Activated CD4-positive, alpha-beta memory T cell treated with anti-CD3 and anti-CD28 coated beads, Interleukin-2, amount 10 ng/mL, durations not matched to agents 7 days and 5 days (primary cell): ENCODE measurements around the gene WHRN. TPM values are rescaled to one million over a fixed set of nuclear protein-coding genes. Genes with fewer than 3 reads are reported as not detected.
A peak's percentile ranks its signal among the peaks of the same experiment; 100 is the strongest.

Experiments
- CTCF ChIA-PET: fragments of 350-600 bp; sonication (Branson Sonifier 250); formaldehyde crosslinking; loops from one replicate; lab custom pipeline; 2021; ENCODE audit warnings: antibody characterized with exemption, inconsistent platforms; lab: Charles Lee
- POLR2A ChIA-PET: fragments of 350-600 bp; sonication (Branson Sonifier 250); formaldehyde crosslinking; loops from one replicate; lab custom pipeline; 2021; ENCODE audit warnings: antibody characterized with exemption; lab: Charles Lee
- DNase-seq: peaks from one replicate; pipeline ENCODE4 v3.0.0-alpha.2; 2020
- H3K27ac Mint-ChIP-seq: one replicate; pipeline ENCODE4 v1.8.0; 2021; ENCODE audit warnings: mild to moderate bottlenecking, mixed read lengths
- H3K27me3 Mint-ChIP-seq: one replicate; pipeline ENCODE4 v1.8.0; 2021; ENCODE audit warnings: mixed read lengths
- H3K36me3 Mint-ChIP-seq: one replicate; pipeline ENCODE4 v1.8.0; 2021; ENCODE audit warnings: low read depth, mixed read lengths
- H3K4me1 Mint-ChIP-seq: one replicate; pipeline ENCODE4 v1.8.0; 2021; ENCODE audit warnings: mixed read lengths
- H3K4me3 Mint-ChIP-seq: one replicate; pipeline ENCODE4 v1.8.0; 2021; ENCODE audit warnings: mild to moderate bottlenecking, mixed read lengths
- H3K9me3 Mint-ChIP-seq: one replicate; pipeline ENCODE4 v1.8.0; 2021; ENCODE audit warnings: mixed read lengths
- total RNA-seq, 2 experiments: library from RNA; stranded (reverse); gene quantifications; one replicate each; pipeline ENCODE4 v1.2.3, GENCODE V29; 2021

WHRN gene
- total RNA-seq, 2 experiments from 2014 or later = 4.5 to 4.8 TPM

- Mint-ChIP-seq H3K4me3 (no peak overlapping the region), H3K36me3 (no peaks in the 10 kb centered on the region), H3K4me1 (no peaks in the 10 kb centered on the region), H3K27ac (no peak overlapping the region), H3K27me3 (no peaks in the 10 kb centered on the region), H3K9me3 (no peaks in the 10 kb centered on the region)
- no peak for DNase-seq
- ChIA-PET CTCF (no interaction called here), POLR2A (no interaction called here)
Measured at GRCh38 chr9:114464281-114465051, 40.8 kb downstream of the WHRN start.

DNA sequence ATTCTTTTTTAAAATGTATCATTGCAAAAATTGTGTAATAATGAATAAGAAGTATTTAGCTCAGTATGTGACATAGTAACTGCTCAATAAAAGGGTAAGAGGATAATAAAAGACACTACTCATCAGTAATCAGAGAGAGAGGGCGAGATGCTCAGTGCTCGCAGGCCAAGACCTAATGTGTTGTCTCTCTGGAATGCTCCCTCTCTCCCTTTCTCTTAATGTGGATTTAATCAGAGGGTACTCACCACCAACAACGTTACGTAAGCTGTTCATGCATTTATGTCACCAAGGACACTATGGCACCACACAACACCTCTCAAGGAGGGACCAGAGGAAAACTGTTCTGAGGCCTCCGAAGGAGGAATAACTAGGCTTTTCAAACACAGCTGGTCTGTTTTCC, 42.5 kb downstream of the WHRN start:
- ChIA-PET POLR2A (no interaction called here), CTCF (interaction anchor here (1.1 to 1.9 kb wide), 3 partner anchors 57 to 191 kb away, joined by 4 to 5 read pairs (median 4); no protein-coding TSS in a partner anchor)
- no peak overlapping the region for H3K4me3 Mint-ChIP-seq
- no peak for DNase-seq
- no peak overlapping the region for H3K27ac Mint-ChIP-seq
- no peaks in the 10 kb centered on the region for H3K36me3 Mint-ChIP-seq
- H3K27me3 Mint-ChIP-seq = no peaks in the 10 kb centered on the region
- no peaks in the 10 kb centered on the region for H3K9me3 Mint-ChIP-seq
- H3K4me1 Mint-ChIP-seq = no peaks in the 10 kb centered on the region

DNA sequence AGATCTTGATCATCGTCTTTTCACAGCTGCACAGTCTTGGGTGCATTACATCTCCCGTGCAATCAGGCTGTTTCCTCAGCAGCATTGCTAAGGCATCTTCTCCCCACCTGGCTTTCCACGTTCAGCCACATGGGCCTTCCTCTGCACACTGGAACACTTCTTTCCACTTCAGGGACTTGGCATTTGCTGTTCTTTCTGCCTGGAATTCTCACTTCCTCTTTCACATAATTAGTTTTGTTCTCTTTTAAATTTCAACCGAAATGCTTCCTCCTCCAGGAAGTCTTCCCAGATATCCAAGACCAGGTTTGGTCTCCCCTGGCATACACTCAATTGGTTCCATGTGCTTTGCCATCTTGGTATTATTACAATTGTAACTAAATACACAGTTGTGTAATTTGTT, 43.8 kb downstream of the WHRN start:
- ChIA-PET CTCF (interaction anchor here (1.6 to 1.9 kb wide), 2 partner anchors 77 to 192 kb away, joined by 4 read pairs; no protein-coding TSS in a partner anchor), POLR2A (no interaction called here)
- no peak overlapping the region for H3K27ac Mint-ChIP-seq
- no peaks in the 10 kb centered on the region for H3K36me3 Mint-ChIP-seq
- no peaks in the 10 kb centered on the region for H3K4me1 Mint-ChIP-seq
- H3K4me3 Mint-ChIP-seq = no peak overlapping the region
- no peak for DNase-seq
- no peaks in the 10 kb centered on the region for H3K9me3 Mint-ChIP-seq
- no peaks in the 10 kb centered on the region for H3K27me3 Mint-ChIP-seq

- no peak overlapping the region for H3K27ac Mint-ChIP-seq
- H3K9me3 Mint-ChIP-seq = no peaks in the 10 kb centered on the region
- POLR2A ChIA-PET = no interaction called here
- H3K36me3 Mint-ChIP-seq = no peaks in the 10 kb centered on the region
- no peak for DNase-seq
- no peaks in the 10 kb centered on the region for H3K4me1 Mint-ChIP-seq
- peaks cover 4% of the 10 kb centered on the region for H3K27me3 Mint-ChIP-seq
- CTCF ChIA-PET = interaction anchor here (1.0 kb wide), 1 partner anchor 193 kb away, joined by 3 read pairs; no protein-coding TSS in a partner anchor
- H3K4me3 Mint-ChIP-seq = no peak overlapping the region
Measured at GRCh38 chr9:114460513-114461199, 44.6 kb downstream of the WHRN start.

DNA sequence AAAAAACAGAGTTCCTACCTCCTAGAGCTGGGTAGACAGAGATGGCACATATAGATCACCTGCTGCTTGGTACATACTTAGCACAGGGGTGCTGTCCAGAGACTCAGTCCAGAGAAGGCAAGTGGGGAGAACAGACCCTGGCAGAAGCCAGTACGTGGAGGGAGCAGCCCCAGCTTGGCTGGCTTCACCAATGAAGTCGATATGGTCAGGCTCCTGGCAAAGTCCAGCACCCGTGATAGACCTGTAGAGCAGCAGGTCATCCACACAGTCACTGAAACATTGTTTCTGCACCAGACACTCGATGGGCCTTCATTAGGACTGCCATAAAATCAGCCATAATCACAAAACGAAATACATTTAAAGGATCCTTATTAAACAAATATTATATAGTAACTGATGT, 45.8 kb downstream of the WHRN start:
- Mint-ChIP-seq H3K36me3 (no peaks in the 10 kb centered on the region), H3K27ac (no peak overlapping the region), H3K4me1 (no peaks in the 10 kb centered on the region), H3K4me3 (no peak overlapping the region), H3K9me3 (no peaks in the 10 kb centered on the region), H3K27me3 (peaks cover 6% of the 10 kb centered on the region)
- ChIA-PET CTCF (no interaction called here), POLR2A (no interaction called here)
- DNase-seq = no peak

DNA sequence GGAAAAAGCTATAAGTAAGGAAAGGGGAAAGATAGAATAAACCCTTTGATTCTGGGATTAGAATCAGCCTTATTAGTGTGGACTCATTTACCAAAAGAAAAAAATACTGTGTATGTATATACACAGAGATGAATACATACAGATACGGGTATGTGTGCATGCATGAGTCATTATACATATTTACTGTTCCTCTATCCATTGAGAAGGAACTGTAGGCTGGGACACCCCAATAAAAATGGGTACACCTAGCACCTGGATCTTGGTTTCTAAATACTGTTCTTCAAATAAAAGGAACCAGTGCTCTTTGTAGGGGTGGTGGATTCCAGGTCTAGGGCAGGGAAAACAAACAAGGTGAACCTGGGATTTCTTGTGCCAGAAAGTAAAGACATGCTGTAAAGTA, 48.3 kb downstream of the WHRN start:
- CTCF ChIA-PET = no interaction called here

DNA sequence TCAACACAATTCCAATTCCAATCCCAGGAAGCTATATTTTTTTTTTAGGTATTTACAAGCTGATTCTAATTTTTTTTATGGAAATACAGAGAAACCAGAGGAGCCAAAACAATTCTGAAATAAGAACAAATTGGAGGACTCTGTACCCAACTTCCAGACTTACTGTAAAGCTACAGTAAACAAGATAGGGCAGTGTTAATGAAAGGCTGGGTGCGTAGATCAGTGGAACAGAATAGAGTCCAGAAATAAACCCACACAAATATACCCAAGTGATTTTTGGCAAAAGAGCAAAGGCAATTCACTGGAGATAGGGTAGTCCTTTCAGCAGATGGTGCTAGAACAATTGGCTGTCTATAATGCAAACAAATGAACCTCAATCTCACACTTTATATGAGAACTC, 50.6 kb downstream of the WHRN start:
- POLR2A ChIA-PET = no interaction called here
- no peak for DNase-seq
- H3K36me3 Mint-ChIP-seq = no peaks in the 10 kb centered on the region
- H3K4me1 Mint-ChIP-seq = peaks cover 19% of the 10 kb centered on the region
- H3K27me3 Mint-ChIP-seq = peaks cover 7% of the 10 kb centered on the region
- CTCF ChIA-PET = interaction anchor here (1.6 to 2.0 kb wide), 2 partner anchors 49 to 199 kb away, joined by 7 read pairs; no protein-coding TSS in a partner anchor
- peaks cover 3% of the 10 kb centered on the region for H3K9me3 Mint-ChIP-seq
- H3K4me3 Mint-ChIP-seq = no peak overlapping the region
- no peak overlapping the region for H3K27ac Mint-ChIP-seq

More for the DNA sequence above, 48.3 kb downstream of the WHRN start:
- Mint-ChIP-seq H3K27ac (no peak overlapping the region), H3K4me1 (peaks cover 12% of the 10 kb centered on the region), H3K27me3 (peaks cover 7% of the 10 kb centered on the region), H3K9me3 (peaks cover 3% of the 10 kb centered on the region), H3K36me3 (no peaks in the 10 kb centered on the region), H3K4me3 (no peak overlapping the region)
- POLR2A ChIA-PET = no interaction called here
- DNase-seq = no peak

- Mint-ChIP-seq H3K9me3 (peaks cover 3% of the 10 kb centered on the region), H3K27ac (peak overlapping the region; percentile 50), H3K4me1 (peaks cover 19% of the 10 kb centered on the region), H3K4me3 (no peak overlapping the region), H3K27me3 (peaks cover 7% of the 10 kb centered on the region), H3K36me3 (no peaks in the 10 kb centered on the region)
- no peak for DNase-seq
- POLR2A ChIA-PET = interaction anchor here (1.1 kb wide), 1 partner anchor 50 kb away, joined by 3 read pairs; no protein-coding TSS in a partner anchor
- CTCF ChIA-PET = interaction anchor here (2.0 kb wide), 1 partner anchor 201 kb away, joined by 7 read pairs; no protein-coding TSS in a partner anchor
Measured at GRCh38 chr9:114452219-114453165, 52.8 kb downstream of the WHRN start.

GRCh38 chr9:114451707-114452031, 53.6 kb downstream of the WHRN start:
- no peaks in the 10 kb centered on the region for H3K36me3 Mint-ChIP-seq
- CTCF ChIA-PET = interaction anchor here (1.3 kb wide), 1 partner anchor 36 kb away, joined by 3 read pairs; no protein-coding TSS in a partner anchor
- no peak overlapping the region for H3K27ac Mint-ChIP-seq
- no peak overlapping the region for H3K4me3 Mint-ChIP-seq
- DNase-seq = no peak
- peaks cover 19% of the 10 kb centered on the region for H3K4me1 Mint-ChIP-seq
- peaks cover 7% of the 10 kb centered on the region for H3K27me3 Mint-ChIP-seq
- H3K9me3 Mint-ChIP-seq = peaks cover 3% of the 10 kb centered on the region
- POLR2A ChIA-PET = interaction anchor here (1.1 kb wide), 1 partner anchor 50 kb away, joined by 3 read pairs; no protein-coding TSS in a partner anchor

- POLR2A ChIA-PET = no interaction called here
Measured at GRCh38 chr9:114450833-114451706, 54.2 kb downstream of the WHRN start.

GRCh38 chr9:114450181-114450580, 55.1 kb downstream of the WHRN start:
- DNase-seq = no peak
- Mint-ChIP-seq H3K27me3 (peaks cover 3% of the 10 kb centered on the region), H3K27ac (no peak overlapping the region), H3K4me1 (peaks cover 19% of the 10 kb centered on the region), H3K9me3 (peaks cover 3% of the 10 kb centered on the region), H3K36me3 (no peaks in the 10 kb centered on the region), H3K4me3 (no peak overlapping the region)
- POLR2A ChIA-PET = interaction anchor here (1.3 kb wide), 1 partner anchor 34 kb away, joined by 4 read pairs; no protein-coding TSS in a partner anchor
- CTCF ChIA-PET = interaction anchor here (0.9 to 2.0 kb wide), 4 partner anchors 37 to 203 kb away, joined by 3 to 5 read pairs (median 4); no protein-coding TSS in a partner anchor

More at GRCh38 chr9:114450833-114451706, 54.2 kb downstream of the WHRN start:
- H3K4me3 Mint-ChIP-seq = no peak overlapping the region
- H3K9me3 Mint-ChIP-seq = peaks cover 3% of the 10 kb centered on the region
- peaks cover 4% of the 10 kb centered on the region for H3K27me3 Mint-ChIP-seq
- no peaks in the 10 kb centered on the region for H3K36me3 Mint-ChIP-seq
- DNase-seq = no peak
- no peak overlapping the region for H3K27ac Mint-ChIP-seq
- H3K4me1 Mint-ChIP-seq = peaks cover 19% of the 10 kb centered on the region
- CTCF ChIA-PET = interaction anchor here (0.8 to 2.0 kb wide), 5 partner anchors 36 to 203 kb away, joined by 3 to 5 read pairs (median 3); no protein-coding TSS in a partner anchor
